22Rv1 (cell line): ENCODE results near the gene IL17B.

Source experiments
- CTCF ChIP-seq: fragments of 450-650 bp; IDR thresholded peaks from 2 replicates; pipeline ENCODE4 v1.5.1; 2017; ENCODE audit warnings: mild to moderate bottlenecking
- ZFX ChIP-seq: fragments of 450-650 bp; IDR thresholded peaks from 2 replicates; pipeline ENCODE4 v1.6.1; 2017; ENCODE audit warnings: antibody characterized with exemption, borderline replicate concordance

- TF ChIP-seq CTCF (no peak), ZFX (no peak)
Measured at GRCh38 chr5:149376104-149376503, 3.0 kb downstream of the IL17B start.
